Measurements from ENCODE around the gene APBB1IP. TPM values are rescaled to one million over a fixed set of nuclear protein-coding genes. Genes with fewer than 3 reads are reported as not detected.

Gene APBB1IP
- total and polyA plus RNA-seq, 2 donors (not counting 3 experiments of a cell fraction or from before 2014, with no cell fraction given), result not detected

DNA sequence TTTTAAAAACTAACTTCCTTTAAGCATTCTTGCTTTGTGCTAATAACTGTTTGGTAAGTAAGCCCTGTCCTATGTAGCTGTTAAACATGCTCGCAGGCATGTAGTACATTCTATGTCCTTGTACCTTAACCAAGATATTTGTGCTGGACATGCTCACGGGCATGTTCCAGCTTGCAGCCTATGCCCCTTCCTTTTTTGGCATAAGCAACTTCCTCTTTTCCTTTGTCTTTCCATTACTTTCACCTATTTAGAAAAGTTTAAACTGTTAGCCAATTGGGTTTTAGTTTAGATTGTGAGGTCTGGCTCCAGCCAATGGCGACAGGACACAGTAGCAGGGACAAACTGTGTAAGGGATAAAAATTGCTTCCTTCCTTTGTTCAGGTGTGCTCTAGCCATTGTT, 14.4 kb upstream of the APBB1IP start:
- no peak for DNase-seq (ENCODE audit: low read depth, low spot score)
- Histone ChIP-seq H3K4me1 (ENCODE audit: control insufficient read depth, extremely low read depth, insufficient read depth, low read length) (no peaks in the 10 kb centered on the region), H3K79me2 (ENCODE audit: control insufficient read depth, insufficient read depth, low read length) (no peaks in the 10 kb centered on the region), H3K27me3 (ENCODE audit: control insufficient read depth in 2 of 2, insufficient read depth in 2 of 2, low read length in 2 of 2) (no peaks in the 10 kb centered on the region), H2AFZ (ENCODE audit: low read depth, low read length) (no peak overlapping the region), H3K9ac (replicated peaks; ENCODE audit: extremely low read depth, insufficient read depth, low read length) (no peak overlapping the region), H3K4me3 (replicated peaks in 1 of 3; ENCODE audit: insufficient read depth in 1 of 3, low read depth in 1 of 3, low read length in 3 of 3) (no peak overlapping the region), H3K27ac (ENCODE audit: insufficient read depth, low read depth, low read length) (no peak overlapping the region), H3K9me3 (replicated peaks; ENCODE audit: control insufficient read depth, insufficient read depth, low read length) (no peaks in the 10 kb centered on the region), H3K36me3 (ENCODE audit: control insufficient read depth in 2 of 2, extremely low read depth in 1 of 2, insufficient read depth in 2 of 2, low read length in 2 of 2) (no peaks in the 10 kb centered on the region), H4K20me1 (replicated peaks; ENCODE audit: control insufficient read depth, extremely low read depth, insufficient read depth, low read length) (no peaks in the 10 kb centered on the region), H3K4me2 (ENCODE audit: insufficient read depth, low read length) (no peak overlapping the region), H3K9me1 (replicated peaks; ENCODE audit: control insufficient read depth, extremely low read depth, insufficient read depth, low read length) (no peaks in the 10 kb centered on the region)
- no peak for TF ChIP-seq POLR2AphosphoS5 (IDR thresholded peaks at IDR 0.05; ENCODE audit: insufficient read depth, low read depth, low read length)
- CTCF ChIA-PET, result no interaction called here
- no peak for FAIRE-seq
- BruUV-seq (replicated peaks), result no TSS peak
- POLR2A ChIA-PET, result no interaction called here
- intact Hi-C loops (cut with micrococcal nuclease) (no loop called here), dilution Hi-C loops (cut with MboI; ENCODE audit: extremely low pct_ligation_motif_present, low sequenced_read_pairs) (no loop called here)

DNA sequence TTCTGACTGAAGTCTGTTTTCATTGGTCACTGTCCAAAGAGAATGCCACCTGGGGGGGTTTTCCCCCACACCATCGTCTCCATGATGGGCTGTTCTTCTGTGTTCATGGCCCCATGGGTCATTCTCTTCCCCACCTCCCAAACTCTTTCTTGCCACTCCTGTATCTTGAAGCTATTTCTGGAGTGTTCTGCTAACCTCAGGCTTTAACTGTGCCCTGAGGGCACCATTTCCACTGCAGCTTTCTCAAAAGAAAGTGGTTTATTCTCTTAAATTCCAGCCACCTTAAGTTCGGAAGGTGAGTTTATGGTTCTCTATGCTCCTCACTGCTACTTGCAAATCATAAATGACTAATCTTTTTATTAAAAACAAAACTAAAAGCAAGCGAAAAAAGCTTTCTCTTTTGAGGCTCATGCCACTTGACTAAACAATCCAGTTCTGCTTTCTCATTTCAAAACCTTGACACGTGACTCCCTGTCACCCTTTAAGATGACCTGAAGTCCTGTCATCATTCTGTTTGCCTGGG, 7.4 kb upstream of the APBB1IP start:
- ChIA-PET CTCF (no interaction called here), POLR2A (no interaction called here)
- H3K4me2 ChIP-seq (ENCODE audit: insufficient read depth, low read length), result no peak overlapping the region
- H3K27me3 ChIP-seq (ENCODE audit: control insufficient read depth in 2 of 2, insufficient read depth in 2 of 2, low read length in 2 of 2), result no peaks in the 10 kb centered on the region
- no peak overlapping the region for H2AFZ ChIP-seq (ENCODE audit: low read depth, low read length)
- H3K9me1 ChIP-seq (replicated peaks; ENCODE audit: control insufficient read depth, extremely low read depth, insufficient read depth, low read length), result no peaks in the 10 kb centered on the region
- TF ChIP-seq EZH2 (IDR thresholded peaks at IDR 0.05; ENCODE audit: borderline replicate concordance, low read depth, low read length, severe bottlenecking) (no peak), GATA2 (IDR thresholded peaks at IDR 0.05; ENCODE audit: insufficient read depth, insufficient read length, low read depth, low read length) (no peak), POLR2A (IDR thresholded peaks at IDR 0.05; ENCODE audit: low read depth, low read length) (no peak), FOS (IDR thresholded peaks at IDR 0.05; ENCODE audit: borderline replicate concordance, insufficient read depth, low read length) (no peak), JUN (IDR thresholded peaks at IDR 0.05; ENCODE audit: borderline replicate concordance, insufficient read depth, insufficient read length, low read depth) (no peak), POLR2AphosphoS5 (IDR thresholded peaks at IDR 0.05; ENCODE audit: insufficient read depth, low read depth, low read length) (no peak), MYC (IDR thresholded peaks at IDR 0.05; ENCODE audit: low read depth, low read length) (no peak)
- TF ChIP-seq, protein P1, sequence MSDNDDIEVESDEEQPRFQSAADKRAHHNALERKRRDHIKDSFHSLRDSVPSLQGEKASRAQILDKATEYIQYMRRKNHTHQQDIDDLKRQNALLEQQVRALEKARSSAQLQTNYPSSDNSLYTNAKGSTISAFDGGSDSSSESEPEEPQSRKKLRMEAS (IDR thresholded peaks at IDR 0.05; ENCODE audit: insufficient read depth, insufficient read length), result no peak
- TF ChIP-seq, protein P2, sequence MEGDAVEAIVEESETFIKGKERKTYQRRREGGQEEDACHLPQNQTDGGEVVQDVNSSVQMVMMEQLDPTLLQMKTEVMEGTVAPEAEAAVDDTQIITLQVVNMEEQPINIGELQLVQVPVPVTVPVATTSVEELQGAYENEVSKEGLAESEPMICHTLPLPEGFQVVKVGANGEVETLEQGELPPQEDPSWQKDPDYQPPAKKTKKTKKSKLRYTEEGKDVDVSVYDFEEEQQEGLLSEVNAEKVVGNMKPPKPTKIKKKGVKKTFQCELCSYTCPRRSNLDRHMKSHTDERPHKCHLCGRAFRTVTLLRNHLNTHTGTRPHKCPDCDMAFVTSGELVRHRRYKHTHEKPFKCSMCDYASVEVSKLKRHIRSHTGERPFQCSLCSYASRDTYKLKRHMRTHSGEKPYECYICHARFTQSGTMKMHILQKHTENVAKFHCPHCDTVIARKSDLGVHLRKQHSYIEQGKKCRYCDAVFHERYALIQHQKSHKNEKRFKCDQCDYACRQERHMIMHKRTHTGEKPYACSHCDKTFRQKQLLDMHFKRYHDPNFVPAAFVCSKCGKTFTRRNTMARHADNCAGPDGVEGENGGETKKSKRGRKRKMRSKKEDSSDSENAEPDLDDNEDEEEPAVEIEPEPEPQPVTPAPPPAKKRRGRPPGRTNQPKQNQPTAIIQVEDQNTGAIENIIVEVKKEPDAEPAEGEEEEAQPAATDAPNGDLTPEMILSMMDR (IDR thresholded peaks at IDR 0.05; ENCODE audit: extremely low read depth in 1 of 2, insufficient read depth in 1 of 2, low read depth in 1 of 2, low read length in 2 of 2), result no peak
- H4K20me1 ChIP-seq (replicated peaks; ENCODE audit: control insufficient read depth, extremely low read depth, insufficient read depth, low read length), result no peaks in the 10 kb centered on the region
- no peaks in the 10 kb centered on the region for H3K36me3 ChIP-seq (ENCODE audit: control insufficient read depth in 2 of 2, extremely low read depth in 1 of 2, insufficient read depth in 2 of 2, low read length in 2 of 2)
- FAIRE-seq (no peak), DNase-seq (ENCODE audit: low read depth, low spot score) (no peak)
- dilution Hi-C loops (cut with MboI; ENCODE audit: extremely low pct_ligation_motif_present, low sequenced_read_pairs), result no loop called here
- no peak overlapping the region for H3K27ac ChIP-seq (ENCODE audit: insufficient read depth, low read depth, low read length)
- H3K9me3 ChIP-seq (replicated peaks; ENCODE audit: control insufficient read depth, insufficient read depth, low read length), result peaks cover 3% of the 10 kb centered on the region
- no peaks in the 10 kb centered on the region for H3K4me1 ChIP-seq (ENCODE audit: control insufficient read depth, extremely low read depth, insufficient read depth, low read length)
- intact Hi-C loops (cut with micrococcal nuclease), result no loop called here
- no peaks in the 10 kb centered on the region for H3K79me2 ChIP-seq (ENCODE audit: control insufficient read depth, insufficient read depth, low read length)
- no peak overlapping the region for H3K4me3 ChIP-seq (replicated peaks in 1 of 3; ENCODE audit: insufficient read depth in 1 of 3, low read depth in 1 of 3, low read length in 3 of 3)
- H3K9ac ChIP-seq (replicated peaks; ENCODE audit: extremely low read depth, insufficient read depth, low read length), result no peak overlapping the region
- no TSS peak for BruUV-seq (replicated peaks)
